Tibial nerve (tissue), 4 donors: ENCODE measurements around the gene PSMB2.

ENCODE experiments used
- EP300 ChIP-seq, 2 donors: sonication (generic); formaldehyde crosslinking; IDR thresholded peaks; one replicate each; pipeline ENCODE4 v1.6.1; 2017; ENCODE audit warnings: antibody characterized with exemption in 2 of 2, mild to moderate bottlenecking in 1 of 2
- TF ChIP-seq, protein P1 (sequence below), 5 experiments: fragments of 200-600 bp in 3 of 5; fragments of 450-650 bp in 2 of 5; sonication (generic) in 3 of 5; IDR thresholded peaks; one replicate each; pipeline ENCODE4 v1.5.1; 2016 to 2019; ENCODE audit warnings: antibody characterized with exemption in 5 of 5, mild to moderate bottlenecking in 3 of 5, moderate library complexity in 2 of 5

GRCh38 chr1:35603468-35603867, 37.9 kb downstream of the PSMB2 start:
- TF ChIP-seq, protein P1, sequence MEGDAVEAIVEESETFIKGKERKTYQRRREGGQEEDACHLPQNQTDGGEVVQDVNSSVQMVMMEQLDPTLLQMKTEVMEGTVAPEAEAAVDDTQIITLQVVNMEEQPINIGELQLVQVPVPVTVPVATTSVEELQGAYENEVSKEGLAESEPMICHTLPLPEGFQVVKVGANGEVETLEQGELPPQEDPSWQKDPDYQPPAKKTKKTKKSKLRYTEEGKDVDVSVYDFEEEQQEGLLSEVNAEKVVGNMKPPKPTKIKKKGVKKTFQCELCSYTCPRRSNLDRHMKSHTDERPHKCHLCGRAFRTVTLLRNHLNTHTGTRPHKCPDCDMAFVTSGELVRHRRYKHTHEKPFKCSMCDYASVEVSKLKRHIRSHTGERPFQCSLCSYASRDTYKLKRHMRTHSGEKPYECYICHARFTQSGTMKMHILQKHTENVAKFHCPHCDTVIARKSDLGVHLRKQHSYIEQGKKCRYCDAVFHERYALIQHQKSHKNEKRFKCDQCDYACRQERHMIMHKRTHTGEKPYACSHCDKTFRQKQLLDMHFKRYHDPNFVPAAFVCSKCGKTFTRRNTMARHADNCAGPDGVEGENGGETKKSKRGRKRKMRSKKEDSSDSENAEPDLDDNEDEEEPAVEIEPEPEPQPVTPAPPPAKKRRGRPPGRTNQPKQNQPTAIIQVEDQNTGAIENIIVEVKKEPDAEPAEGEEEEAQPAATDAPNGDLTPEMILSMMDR (IDR thresholded peaks at IDR 0.05): no peak
- no peak for TF ChIP-seq EP300 (IDR thresholded peaks at IDR 0.05)
